HG02759 (cell line): Measurements from ENCODE around the gene ATP2A1.
"Not testable (repeated sequence)": the region's sequence is repeated elsewhere in the genome, so short reads cannot be mapped to it uniquely, and the experiment has no call there.

Source experiments
- ATAC-seq: cut with Tn5 transposase; IDR thresholded peaks from one replicate; pipeline ENCODE4 v1.9.1; 2021; ENCODE audit warnings: mild to moderate bottlenecking, moderate library complexity; ENCODE audit not compliant: unreplicated experiment

The ATP2A1 gene

DNA sequence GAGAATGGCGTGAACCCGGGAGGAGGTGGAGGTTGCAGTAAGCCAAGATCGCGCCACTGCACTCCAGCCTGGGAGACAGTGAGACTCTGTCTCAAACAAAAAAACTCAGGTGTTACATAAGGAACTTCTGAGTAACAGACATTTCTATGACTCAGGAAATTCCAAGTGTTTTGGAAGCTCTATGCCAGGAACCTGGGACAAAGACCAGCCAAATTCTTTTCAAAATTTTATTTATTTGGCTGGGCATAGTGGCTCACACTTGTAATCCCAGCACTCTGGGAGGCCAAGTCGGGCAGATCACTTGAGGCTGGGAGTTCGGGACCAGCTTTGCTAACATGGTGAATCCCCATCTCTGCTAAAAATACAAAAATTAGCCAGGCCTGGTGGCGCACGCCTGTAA is 19.9 kb upstream of the ATP2A1 start:
- ATAC-seq: no peak

GRCh38 chr16:28859326-28859725 is 19.0 kb upstream of the ATP2A1 start:
- ATAC-seq: no peak

GRCh38 chr16:28863929-28864793 is 14.1 kb upstream of the ATP2A1 start:
- ATAC-seq: no peak

GRCh38 chr16:28865001-28865688 is 13.1 kb upstream of the ATP2A1 start:
- no peak for ATAC-seq

- no peak for ATAC-seq
Measured at GRCh38 chr16:28865722-28866453, 12.4 kb upstream of the ATP2A1 start.

- no peak for ATAC-seq
Measured at GRCh38 chr16:28866454-28866804, 11.9 kb upstream of the ATP2A1 start.

DNA sequence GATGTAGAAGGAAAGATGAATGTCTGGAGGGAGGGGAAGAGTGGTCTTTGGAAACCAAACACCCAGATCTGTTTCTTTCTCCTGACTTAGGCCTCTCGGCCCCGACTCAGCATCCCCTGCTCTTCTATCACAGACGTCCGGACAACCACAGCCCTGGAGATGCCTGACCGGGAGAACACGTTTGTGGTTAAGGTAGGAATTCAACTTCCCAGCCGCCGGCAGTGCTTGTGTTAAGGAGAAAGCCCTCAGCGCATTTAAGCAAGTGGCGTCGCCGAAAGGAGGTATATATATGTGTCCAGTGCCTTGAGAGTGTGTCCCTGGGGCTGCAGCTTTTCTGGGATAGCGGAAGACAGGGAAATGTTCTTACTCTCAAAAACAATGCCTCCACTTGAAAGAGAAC is 11.0 kb upstream of the ATP2A1 start:
- no peak for ATAC-seq

DNA sequence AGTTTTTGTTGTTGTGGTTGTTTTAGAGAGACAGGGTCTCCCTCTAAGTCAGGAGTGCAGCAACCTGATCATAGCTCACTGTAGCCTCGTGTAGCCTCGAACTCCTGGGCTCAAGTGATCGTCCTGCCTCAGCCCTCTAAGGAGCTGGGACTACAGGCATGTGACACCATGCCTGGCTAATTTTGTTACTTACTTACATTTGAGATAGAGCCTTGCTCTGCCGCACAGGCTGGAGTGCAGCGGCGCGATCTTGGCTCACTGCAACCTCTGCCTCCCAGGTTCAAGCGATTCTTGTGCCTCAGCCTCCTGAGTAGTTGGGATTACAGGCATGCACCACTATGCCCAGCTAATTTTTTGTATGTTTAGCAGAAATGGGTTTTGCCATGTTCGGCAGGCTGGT is 10.6 kb upstream of the ATP2A1 start:
- ATAC-seq: not testable (repeated sequence)

GRCh38 chr16:28869201-28869600 is 9.1 kb upstream of the ATP2A1 start:
- ATAC-seq: no peak

GRCh38 chr16:28872952-28873351 is 5.3 kb upstream of the ATP2A1 start:
- ATAC-seq: no peak

GRCh38 chr16:28873543-28874201 is 4.6 kb upstream of the ATP2A1 start:
- ATAC-seq: no peak

- no peak for ATAC-seq
Measured at GRCh38 chr16:28874406-28874805, 3.9 kb upstream of the ATP2A1 start.

- no peak for ATAC-seq
Measured at GRCh38 chr16:28875134-28876018, 2.9 kb upstream of the ATP2A1 start.

GRCh38 chr16:28876019-28876659 is 2.1 kb upstream of the ATP2A1 start:
- ATAC-seq: no peak

- no peak for ATAC-seq
Measured at GRCh38 chr16:28876973-28877654, 1.2 kb upstream of the ATP2A1 start.

DNA sequence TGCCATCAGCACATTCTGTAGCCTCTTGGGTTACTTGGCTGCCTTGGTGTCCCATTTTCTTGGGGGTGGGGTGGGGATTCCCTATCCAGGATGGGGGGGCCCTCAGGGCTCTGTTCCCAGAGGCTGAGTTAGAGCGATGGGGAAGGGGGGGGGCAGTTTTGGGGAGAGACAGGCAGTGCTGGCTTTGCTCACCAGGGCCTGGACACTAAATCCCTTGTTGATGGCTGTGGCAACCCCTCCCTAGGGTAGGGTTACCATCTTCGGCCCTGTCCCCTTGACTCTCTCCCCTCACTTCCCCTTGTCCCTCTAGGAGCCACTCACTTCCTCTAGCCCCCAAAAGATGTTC is 660 bp upstream of the ATP2A1 start:
- ATAC-seq: no peak

GRCh38 chr16:28879261-28879840 is 1.1 kb downstream of the ATP2A1 start:
- ATAC-seq: peak; percentile 38

DNA sequence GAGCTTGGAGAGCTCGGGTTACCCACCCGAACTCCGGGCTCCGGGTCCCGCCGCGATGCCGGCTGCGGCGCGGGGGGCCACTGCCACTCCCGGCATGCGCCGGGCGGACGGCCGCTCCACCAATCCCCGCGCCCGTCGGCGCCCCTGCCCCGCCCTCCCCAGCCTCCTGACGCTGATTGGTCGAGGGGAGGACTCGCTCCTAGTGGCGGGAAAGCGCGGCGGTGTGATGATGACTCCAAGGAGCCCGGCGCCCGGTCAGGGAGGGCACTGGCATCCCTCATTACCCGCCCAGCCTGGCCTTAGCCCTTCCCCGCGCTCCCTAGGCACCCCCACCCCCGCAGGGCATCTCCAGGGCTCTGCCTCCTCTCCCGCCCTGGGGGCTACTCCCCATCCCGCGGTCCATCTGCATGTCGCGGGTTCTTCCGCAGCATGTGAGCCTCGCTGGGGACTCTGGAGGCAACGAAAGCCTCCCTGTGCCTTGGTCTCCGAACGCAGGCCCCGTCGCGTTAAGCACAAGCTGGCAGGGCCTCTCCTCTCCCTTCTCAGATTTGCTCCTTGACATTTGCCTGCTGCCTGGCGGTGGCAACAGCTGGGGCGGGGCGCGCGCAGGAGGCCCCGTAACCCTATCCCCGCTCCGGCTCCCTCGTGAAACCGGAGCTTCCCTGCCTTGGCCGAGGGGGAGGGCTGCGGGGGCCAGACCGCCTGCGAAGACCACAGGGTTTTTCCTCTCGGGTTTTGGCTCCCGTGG is 1.7 kb downstream of the ATP2A1 start:
- peak; percentile 94 for ATAC-seq
